ENCODE data around the gene LMLN. TPM values are rescaled to one million over a fixed set of nuclear protein-coding genes. Genes with fewer than 3 reads are reported as not detected.

Gene LMLN
- total and polyA plus RNA-seq, 2 donors (not counting 1 experiment from before 2014, with no cell fraction given), result 6.6 to 7.1 TPM

GRCh38 chr3:197959500-197959890, 522 bp upstream of the LMLN start:
- no peak for DNase-seq (ENCODE audit: low read depth in 2 of 2)
- no peaks in the 10 kb centered on the region for H3K27me3 ChIP-seq (ENCODE audit: control insufficient read depth, insufficient read depth, low read length)
- peak overlapping the region; percentile 24 for H2AFZ ChIP-seq (ENCODE audit: low read length)
- peak overlapping the region; percentile 8 to 77 (median 49) for H3K4me3 ChIP-seq (replicated peaks in 1 of 4; ENCODE audit: control extremely low read depth in 1 of 4, insufficient read depth in 1 of 4, low read depth in 3 of 4, low read length in 4 of 4)
- peaks cover 3% of the 10 kb centered on the region for H3K4me1 ChIP-seq (ENCODE audit: control insufficient read depth, extremely low read depth, insufficient read depth, low read length)
- no peaks in the 10 kb centered on the region for H3K79me2 ChIP-seq (ENCODE audit: control insufficient read depth, insufficient read depth, low read length)
- H3K9me3 ChIP-seq (ENCODE audit: control insufficient read depth, insufficient read depth, low read depth, low read length), result no peaks in the 10 kb centered on the region
- H3K9ac ChIP-seq (ENCODE audit: insufficient read depth, low read length), result no peak overlapping the region
- no peaks in the 10 kb centered on the region for H4K20me1 ChIP-seq (ENCODE audit: control insufficient read depth, extremely low read depth, insufficient read depth, low read length)
- TF ChIP-seq EZH2 (IDR thresholded peaks at IDR 0.05; ENCODE audit: low read length, missing control alignments), result no peak
- no peak for TF ChIP-seq CTCF (conservative IDR thresholded peaks at IDR 0.05 in 1 of 2, IDR thresholded peaks at IDR 0.05 in 1 of 2; ENCODE audit: low read depth in 1 of 2, low read length in 2 of 2)
- H3K27ac ChIP-seq (ENCODE audit: insufficient read depth, low read length), result peak overlapping the region; percentile 85
- peak overlapping the region; percentile 49 for H3K4me2 ChIP-seq (ENCODE audit: extremely low read depth, insufficient read depth, low read length)
- H3K36me3 ChIP-seq (ENCODE audit: control insufficient read depth, insufficient read depth, low read length), result peaks cover 2% of the 10 kb centered on the region

GRCh38 chr3:197960694-197961581, 921 bp downstream of the LMLN start:
- H3K4me2 ChIP-seq (ENCODE audit: extremely low read depth, insufficient read depth, low read length), result peak overlapping the region; percentile 84
- peak overlapping the region; percentile 69 for H3K9ac ChIP-seq (ENCODE audit: insufficient read depth, low read length)
- no peaks in the 10 kb centered on the region for H3K9me3 ChIP-seq (ENCODE audit: control insufficient read depth, insufficient read depth, low read depth, low read length)
- H3K36me3 ChIP-seq (ENCODE audit: control insufficient read depth, insufficient read depth, low read length), result peaks cover 1% of the 10 kb centered on the region
- no peaks in the 10 kb centered on the region for H4K20me1 ChIP-seq (ENCODE audit: control insufficient read depth, extremely low read depth, insufficient read depth, low read length)
- no peak for TF ChIP-seq EZH2 (IDR thresholded peaks at IDR 0.05; ENCODE audit: low read length, missing control alignments)
- TF ChIP-seq CTCF (conservative IDR thresholded peaks at IDR 0.05 in 1 of 2, IDR thresholded peaks at IDR 0.05 in 1 of 2; ENCODE audit: low read depth in 1 of 2, low read length in 2 of 2), result no peak
- peaks cover 3% of the 10 kb centered on the region for H3K4me1 ChIP-seq (ENCODE audit: control insufficient read depth, extremely low read depth, insufficient read depth, low read length)
- H3K79me2 ChIP-seq (ENCODE audit: control insufficient read depth, insufficient read depth, low read length), result no peaks in the 10 kb centered on the region
- peak overlapping the region; percentile 80 for H2AFZ ChIP-seq (ENCODE audit: low read length)
- H3K4me3 ChIP-seq (replicated peaks in 1 of 4; ENCODE audit: control extremely low read depth in 1 of 4, insufficient read depth in 1 of 4, low read depth in 3 of 4, low read length in 4 of 4), result peak overlapping the region; percentile 60 to 88 (median 71)
- DNase-seq (ENCODE audit: low read depth in 2 of 2), result peak in 1 of 2 donors; percentile 24
- peak overlapping the region; percentile 85 for H3K27ac ChIP-seq (ENCODE audit: insufficient read depth, low read length)
- no peaks in the 10 kb centered on the region for H3K27me3 ChIP-seq (ENCODE audit: control insufficient read depth, insufficient read depth, low read length)

GRCh38 chr3:197961582-197961945, 1.5 kb downstream of the LMLN start:
- no peak overlapping the region for H3K9ac ChIP-seq (ENCODE audit: insufficient read depth, low read length)
- no peak overlapping the region for H3K27ac ChIP-seq (ENCODE audit: insufficient read depth, low read length)
- H3K4me1 ChIP-seq (ENCODE audit: control insufficient read depth, extremely low read depth, insufficient read depth, low read length), result peaks cover 3% of the 10 kb centered on the region
- H3K4me2 ChIP-seq (ENCODE audit: extremely low read depth, insufficient read depth, low read length), result peak overlapping the region; percentile 84
- DNase-seq (ENCODE audit: low read depth in 2 of 2), result no peak
- no peak overlapping the region for H2AFZ ChIP-seq (ENCODE audit: low read length)
- no peaks in the 10 kb centered on the region for H3K27me3 ChIP-seq (ENCODE audit: control insufficient read depth, insufficient read depth, low read length)
- H3K9me3 ChIP-seq (ENCODE audit: control insufficient read depth, insufficient read depth, low read depth, low read length), result no peaks in the 10 kb centered on the region
- H3K4me3 ChIP-seq (replicated peaks in 1 of 4; ENCODE audit: control extremely low read depth in 1 of 4, insufficient read depth in 1 of 4, low read depth in 3 of 4, low read length in 4 of 4), result peak overlapping the region in 1 of 4 experiments; percentile 88
- H4K20me1 ChIP-seq (ENCODE audit: control insufficient read depth, extremely low read depth, insufficient read depth, low read length), result no peaks in the 10 kb centered on the region
- TF ChIP-seq EZH2 (IDR thresholded peaks at IDR 0.05; ENCODE audit: low read length, missing control alignments), result no peak
- TF ChIP-seq CTCF (conservative IDR thresholded peaks at IDR 0.05 in 1 of 2, IDR thresholded peaks at IDR 0.05 in 1 of 2; ENCODE audit: low read depth in 1 of 2, low read length in 2 of 2), result no peak
- H3K79me2 ChIP-seq (ENCODE audit: control insufficient read depth, insufficient read depth, low read length), result no peaks in the 10 kb centered on the region
- no peaks in the 10 kb centered on the region for H3K36me3 ChIP-seq (ENCODE audit: control insufficient read depth, insufficient read depth, low read length)

Data from fibroblast of lung (primary cell).